Measurements from ENCODE around the gene OARD1.

- TF ChIP-seq EZH2 (IDR thresholded peaks at IDR 0.05; ENCODE audit: low read length, unreplicated experiment) (no peak), CTCF (conservative IDR thresholded peaks at IDR 0.05; ENCODE audit: low read depth, low read length) (no peak), EZH2phosphoT487 (IDR thresholded peaks at IDR 0.05; ENCODE audit: borderline replicate concordance, low read length) (no peak)
These were observed 36.0 kb downstream of the OARD1 start for GRCh38 chr6:41036186-41036585.
